ENCODE measurements around the gene IQGAP2. TPM values are rescaled to one million over a fixed set of nuclear protein-coding genes. Genes with fewer than 3 reads are reported as not detected.

Gene IQGAP2
- total and polyA plus RNA-seq, 2 of the 8 experiments (the other 6 are each of a cell fraction or from before 2014, with no cell fraction given): 19.7 to 66.0 TPM

DNA sequence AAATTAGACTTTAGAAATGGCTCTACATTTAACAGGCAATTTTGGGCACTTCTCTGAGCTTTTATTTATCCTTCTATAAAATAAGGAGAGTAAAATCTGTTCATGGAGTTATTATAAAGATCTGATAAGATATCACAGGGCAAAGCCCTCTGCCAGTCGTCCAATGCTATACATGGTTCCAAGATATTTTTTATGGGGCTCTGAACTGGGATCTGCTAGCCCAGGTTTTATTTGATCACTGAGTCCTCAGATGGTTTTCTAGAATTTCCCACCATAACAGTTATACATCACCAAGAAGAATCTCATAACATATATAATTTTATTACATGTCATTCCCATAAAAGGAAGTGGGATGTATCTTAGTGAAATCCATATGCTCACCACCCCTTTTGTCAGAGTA lies 23.2 kb upstream of the IQGAP2 start:
- ChIA-PET CTCF (ENCODE audit: partially characterized antibody) (interaction anchor here (1.0 to 1.3 kb wide), 2 partner anchors 104 to 204 kb away, joined by 3 read pairs; no protein-coding TSS in a partner anchor), POLR2A (ENCODE audit: partially characterized antibody) (interaction anchor here (1.0 kb wide), 1 partner anchor 12 kb away, joined by 4 read pairs; no protein-coding TSS in a partner anchor)
- Histone ChIP-seq H2BK15ac (ENCODE audit: low read length) (no peak overlapping the region), H4K8ac (ENCODE audit: extremely low read depth, insufficient read depth, low read length) (no peak overlapping the region), H3K4ac (replicated peaks; ENCODE audit: insufficient read length, low read depth, low read length) (no peak overlapping the region), H3K27me3 (replicated peaks in 1 of 4; ENCODE audit: control insufficient read depth in 3 of 4, extremely low read depth in 1 of 4, insufficient read depth in 3 of 4, low read length in 3 of 4) (no peaks in the 10 kb centered on the region), H3K4me1 (replicated peaks in 1 of 4; ENCODE audit: control insufficient read depth in 3 of 4, insufficient read depth in 4 of 4, low read length in 3 of 4) (peaks cover 0 to 2% (median under 1%) of the 10 kb centered on the region in 4 experiments; a peak in 2 of 7 replicates), H2BK5ac (ENCODE audit: low read depth, low read length) (no peak overlapping the region), H3K79me1 (ENCODE audit: low read depth, low read length) (no peaks in the 10 kb centered on the region), H2BK20ac (ENCODE audit: low read length) (no peak overlapping the region), H3K23me2 (ENCODE audit: low read depth, low read length) (no peaks in the 10 kb centered on the region), H3K27ac (ENCODE audit: low read depth, low read length) (no peak overlapping the region), H3K79me2 (ENCODE audit: control insufficient read depth in 1 of 2, insufficient read depth in 2 of 2, low read length in 2 of 2) (no peaks in the 10 kb centered on the region), H3K9ac (replicated peaks in 1 of 4; ENCODE audit: extremely low read depth in 1 of 4, low read depth in 3 of 4, low read length in 3 of 4) (no peak overlapping the region), H4K20me1 (replicated peaks in 1 of 2; ENCODE audit: control insufficient read depth in 1 of 2, insufficient read depth in 2 of 2, low read length in 2 of 2) (no peaks in the 10 kb centered on the region), H2AK5ac (ENCODE audit: low read depth, low read length) (no peak overlapping the region), H3K23ac (ENCODE audit: insufficient read length) (no peak overlapping the region), H3K18ac (ENCODE audit: extremely low read depth, low read length) (no peak overlapping the region), H4K5ac (ENCODE audit: insufficient read length, low read depth, low read length) (no peak overlapping the region), H3K56ac (replicated peaks; ENCODE audit: insufficient read length, low read depth, low read length) (no peak overlapping the region), H3K36me3 (ENCODE audit: control insufficient read depth in 2 of 4, insufficient read depth in 4 of 4, low read length in 3 of 4) (no peaks in the 10 kb centered on the region), H3K9me3 (ENCODE audit: insufficient read depth in 2 of 2, low read depth in 1 of 2, low read length in 1 of 2) (no peaks in the 10 kb centered on the region), H3K4me3 (ENCODE audit: extremely low read depth in 1 of 4, insufficient read depth in 2 of 4, low read depth in 3 of 4, low read length in 4 of 4) (no peak overlapping the region), H3K14ac (ENCODE audit: insufficient read length) (no peak overlapping the region), H3K4me2 (ENCODE audit: insufficient read depth in 1 of 2, low read depth in 2 of 2, low read length in 2 of 2) (no peak overlapping the region), H2BK12ac (ENCODE audit: low read depth, low read length) (no peak overlapping the region), H2BK120ac (replicated peaks; ENCODE audit: low read depth, low read length) (no peak overlapping the region), H2AFZ (ENCODE audit: low read length) (no peak overlapping the region), H4K91ac (replicated peaks; ENCODE audit: insufficient read length, low read length) (no peak overlapping the region)
- FAIRE-seq: no peak
- WGBS, 2 experiments (ENCODE audit: extremely low coverage in 1 of 2, insufficient coverage in 1 of 2, insufficient read length in 1 of 2, insufficient replicate concordance in 2 of 2, low coverage in 1 of 2, low lambda C conversion rate in 2 of 2, missing lambda C conversion rate in 1 of 2): 89% methylated on average over 1 of the region's 1 CpG; no CpG with 5 or more reads in 1 of the 2 experiments
- no peak for DNase-seq (ENCODE audit: low read depth in 1 of 2, low spot score in 2 of 2)
- TF ChIP-seq SIX5 (IDR thresholded peaks at IDR 0.05; ENCODE audit: low read depth, low read length) (no peak), TBP (IDR thresholded peaks at IDR 0.05; ENCODE audit: low read depth, low read length) (no peak), KDM4A (IDR thresholded peaks at IDR 0.05; ENCODE audit: low read depth, low read length, severe bottlenecking) (no peak), ASH2L (IDR thresholded peaks at IDR 0.05; ENCODE audit: low read length) (no peak), RAD21 (IDR thresholded peaks at IDR 0.05 in 1 of 2, conservative IDR thresholded peaks at IDR 0.05 in 1 of 2; ENCODE audit: low read depth in 2 of 2, low read length in 2 of 2) (no peak), RXRA (IDR thresholded peaks at IDR 0.05; ENCODE audit: insufficient read depth, low read depth, low read length) (no peak), KDM5A (IDR thresholded peaks at IDR 0.05; ENCODE audit: low read length) (no peak), NRF1 (IDR thresholded peaks at IDR 0.05; ENCODE audit: low read depth, low read length) (no peak), KDM1A (IDR thresholded peaks at IDR 0.05; ENCODE audit: borderline replicate concordance, low read length) (no peak), EZH2 (IDR thresholded peaks at IDR 0.05; ENCODE audit: low read depth, low read length, severe bottlenecking) (no peak)
- TF ChIP-seq, protein P1, sequence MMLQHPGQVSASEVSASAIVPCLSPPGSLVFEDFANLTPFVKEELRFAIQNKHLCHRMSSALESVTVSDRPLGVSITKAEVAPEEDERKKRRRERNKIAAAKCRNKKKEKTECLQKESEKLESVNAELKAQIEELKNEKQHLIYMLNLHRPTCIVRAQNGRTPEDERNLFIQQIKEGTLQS (IDR thresholded peaks at IDR 0.05; ENCODE audit: insufficient read depth, low read depth, low read length): no peak
- TF ChIP-seq, protein P2, sequence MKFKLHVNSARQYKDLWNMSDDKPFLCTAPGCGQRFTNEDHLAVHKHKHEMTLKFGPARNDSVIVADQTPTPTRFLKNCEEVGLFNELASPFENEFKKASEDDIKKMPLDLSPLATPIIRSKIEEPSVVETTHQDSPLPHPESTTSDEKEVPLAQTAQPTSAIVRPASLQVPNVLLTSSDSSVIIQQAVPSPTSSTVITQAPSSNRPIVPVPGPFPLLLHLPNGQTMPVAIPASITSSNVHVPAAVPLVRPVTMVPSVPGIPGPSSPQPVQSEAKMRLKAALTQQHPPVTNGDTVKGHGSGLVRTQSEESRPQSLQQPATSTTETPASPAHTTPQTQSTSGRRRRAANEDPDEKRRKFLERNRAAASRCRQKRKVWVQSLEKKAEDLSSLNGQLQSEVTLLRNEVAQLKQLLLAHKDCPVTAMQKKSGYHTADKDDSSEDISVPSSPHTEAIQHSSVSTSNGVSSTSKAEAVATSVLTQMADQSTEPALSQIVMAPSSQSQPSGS (IDR thresholded peaks at IDR 0.05; ENCODE audit: low read length): no peak

Measured in H1 (cell line).